GM19035 (cell line): ENCODE measurements around the gene ACVRL1.

Experiments used
- ATAC-seq: cut with Tn5 transposase; IDR thresholded peaks from one replicate; pipeline ENCODE4 v1.9.1; 2021; ENCODE audit not compliant: unreplicated experiment

Gene ACVRL1

DNA sequence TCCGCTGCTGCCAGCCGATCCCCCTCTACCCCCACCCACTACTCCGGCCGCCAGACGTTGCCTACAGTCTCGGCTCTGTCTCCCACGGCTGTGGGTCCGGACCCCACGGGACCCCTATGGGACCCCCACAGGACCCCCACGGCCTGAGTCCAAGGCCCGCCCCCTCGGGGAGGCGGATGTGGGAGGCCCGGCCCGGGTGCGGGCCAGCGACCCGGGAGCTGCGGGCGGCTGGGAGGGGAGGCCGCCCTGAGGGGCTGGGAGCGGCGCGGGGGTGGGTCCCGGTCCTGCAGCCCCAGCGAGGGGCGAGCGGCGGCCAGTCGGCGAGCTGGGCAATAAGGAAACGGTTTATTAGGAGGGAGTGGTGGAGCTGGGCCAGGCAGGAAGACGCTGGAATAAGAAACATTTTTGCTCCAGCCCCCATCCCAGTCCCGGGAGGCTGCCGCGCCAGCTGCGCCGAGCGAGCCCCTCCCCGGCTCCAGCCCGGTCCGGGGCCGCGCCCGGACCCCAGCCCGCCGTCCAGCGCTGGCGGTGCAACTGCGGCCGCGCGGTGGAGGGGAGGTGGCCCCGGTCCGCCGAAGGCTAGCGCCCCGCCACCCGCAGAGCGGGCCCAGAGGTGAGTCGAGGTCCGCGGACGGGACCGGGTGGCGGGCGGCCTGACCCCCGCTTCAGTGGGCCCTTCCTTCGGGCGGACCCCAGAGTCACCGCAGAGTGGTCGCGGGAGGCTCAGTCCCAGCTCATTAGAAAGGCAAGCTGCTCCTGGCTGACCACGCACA is at the start of gene ACVRL1:
ACVRL1 (plus strand) TSS at position 422 of the 773 bp plus-strand sequence. CDS start 4,971 bp downstream, outside the sequence.
- no peak for ATAC-seq

DNA sequence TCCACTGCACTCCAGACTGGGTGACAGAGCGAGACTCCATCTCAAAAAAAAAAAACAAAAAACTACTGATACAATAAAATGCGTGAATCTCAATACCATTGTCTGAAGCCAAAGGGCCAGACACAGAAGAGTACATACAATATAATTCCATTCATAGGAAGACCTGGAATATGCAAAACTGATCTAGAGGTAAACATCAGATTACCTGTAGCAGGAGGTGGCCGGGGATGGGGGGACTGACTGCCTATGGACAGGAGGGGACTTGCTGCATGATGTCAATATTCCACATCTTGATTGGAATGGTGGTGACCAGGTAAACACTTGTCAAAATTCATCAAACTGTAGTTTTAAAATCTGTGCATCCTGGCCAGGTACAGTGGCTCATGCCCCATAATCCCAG is 46.3 kb upstream of the ACVRL1 start:
- no peak for ATAC-seq

DNA sequence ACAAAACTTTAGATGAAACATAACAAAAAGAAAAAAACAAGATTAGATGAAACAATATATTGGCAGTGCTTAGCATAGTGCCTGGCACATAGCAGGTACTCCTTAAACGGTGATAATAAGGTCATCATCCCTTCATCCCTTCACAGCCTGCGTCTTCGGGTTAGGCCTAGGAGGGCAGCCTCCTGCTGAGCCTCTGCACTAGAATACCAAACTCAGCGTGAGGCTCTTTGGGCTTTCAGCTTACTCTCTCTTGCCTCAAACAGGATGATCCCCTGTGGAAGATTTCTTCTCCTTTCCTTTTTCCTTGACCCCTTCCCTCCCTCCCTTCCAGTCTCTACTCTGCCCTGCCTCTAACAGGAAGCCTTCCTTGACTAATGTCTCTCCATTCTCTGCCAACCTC is 44.4 kb upstream of the ACVRL1 start:
- no peak for ATAC-seq

DNA sequence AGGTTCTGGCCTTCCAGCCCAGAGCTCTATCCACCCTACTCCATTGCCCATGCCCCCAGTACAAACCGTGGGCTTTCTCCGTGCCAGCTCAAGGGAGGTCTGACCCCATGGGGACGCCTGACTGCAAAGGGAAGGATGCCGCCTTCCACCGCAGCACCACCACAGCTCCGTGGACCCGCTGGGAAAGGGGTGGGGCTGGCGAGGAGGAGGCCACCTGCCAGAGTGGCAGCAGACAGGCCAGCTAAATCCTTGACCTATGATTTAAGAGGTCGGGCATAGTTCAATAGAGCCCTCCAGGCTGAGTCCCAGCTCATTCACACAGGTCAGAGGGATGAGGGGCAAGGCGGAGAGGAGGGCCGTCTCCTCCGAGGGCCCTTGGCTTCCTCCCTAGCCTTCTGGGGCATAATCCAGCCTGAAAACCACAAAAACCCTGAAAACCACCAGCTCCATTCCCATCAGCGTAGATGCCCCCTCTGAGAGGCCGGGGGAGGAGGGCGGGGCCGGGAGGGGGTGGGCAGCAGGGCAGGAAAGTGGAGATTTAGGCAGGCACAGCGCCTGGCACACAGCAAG is 43.9 kb upstream of the ACVRL1 start:
- no peak for ATAC-seq

DNA sequence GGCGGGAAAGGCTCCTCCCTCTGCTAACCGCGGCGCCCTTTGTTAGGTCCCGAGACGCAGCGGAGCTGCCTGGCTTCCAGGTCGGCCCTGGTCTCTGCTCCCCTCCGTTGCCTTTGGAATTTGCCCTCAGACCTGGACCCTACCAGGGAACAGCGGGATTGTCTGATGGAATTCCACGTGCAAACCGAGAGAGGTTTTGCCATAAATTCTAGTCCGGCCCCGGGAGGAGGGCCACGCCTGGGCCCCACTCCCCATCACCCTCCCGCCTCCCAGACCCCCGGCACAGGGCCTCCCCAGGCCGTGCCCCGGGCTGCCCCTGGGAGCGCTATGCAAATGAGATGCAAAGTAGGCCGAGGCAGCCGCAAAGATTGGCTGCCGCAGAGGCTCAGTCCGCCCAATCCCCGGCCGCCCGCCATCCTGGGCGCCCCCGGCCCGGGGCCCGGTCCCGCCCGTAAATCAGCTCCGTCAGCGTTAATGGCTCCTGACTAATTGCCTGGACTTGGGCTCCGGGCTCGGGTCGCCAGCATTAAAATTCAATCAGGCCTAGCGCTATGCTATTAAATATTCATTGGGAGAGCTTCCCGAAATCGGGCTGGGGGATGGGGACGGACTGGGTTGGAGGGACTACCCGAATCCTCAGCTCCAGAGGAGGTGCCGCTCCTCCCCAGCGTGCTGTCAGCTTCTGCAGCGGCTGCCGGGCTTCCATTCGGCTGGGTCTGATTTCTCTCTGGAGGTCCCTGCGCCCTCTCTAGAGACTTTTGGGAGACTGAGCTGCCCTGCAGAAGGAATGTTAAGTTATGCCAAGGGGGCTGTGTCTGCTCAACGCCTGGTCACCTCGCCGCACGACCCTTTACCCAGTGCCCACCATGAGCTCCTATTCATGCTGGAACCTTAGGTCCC is 43.1 kb upstream of the ACVRL1 start:
- ATAC-seq, result no peak

DNA sequence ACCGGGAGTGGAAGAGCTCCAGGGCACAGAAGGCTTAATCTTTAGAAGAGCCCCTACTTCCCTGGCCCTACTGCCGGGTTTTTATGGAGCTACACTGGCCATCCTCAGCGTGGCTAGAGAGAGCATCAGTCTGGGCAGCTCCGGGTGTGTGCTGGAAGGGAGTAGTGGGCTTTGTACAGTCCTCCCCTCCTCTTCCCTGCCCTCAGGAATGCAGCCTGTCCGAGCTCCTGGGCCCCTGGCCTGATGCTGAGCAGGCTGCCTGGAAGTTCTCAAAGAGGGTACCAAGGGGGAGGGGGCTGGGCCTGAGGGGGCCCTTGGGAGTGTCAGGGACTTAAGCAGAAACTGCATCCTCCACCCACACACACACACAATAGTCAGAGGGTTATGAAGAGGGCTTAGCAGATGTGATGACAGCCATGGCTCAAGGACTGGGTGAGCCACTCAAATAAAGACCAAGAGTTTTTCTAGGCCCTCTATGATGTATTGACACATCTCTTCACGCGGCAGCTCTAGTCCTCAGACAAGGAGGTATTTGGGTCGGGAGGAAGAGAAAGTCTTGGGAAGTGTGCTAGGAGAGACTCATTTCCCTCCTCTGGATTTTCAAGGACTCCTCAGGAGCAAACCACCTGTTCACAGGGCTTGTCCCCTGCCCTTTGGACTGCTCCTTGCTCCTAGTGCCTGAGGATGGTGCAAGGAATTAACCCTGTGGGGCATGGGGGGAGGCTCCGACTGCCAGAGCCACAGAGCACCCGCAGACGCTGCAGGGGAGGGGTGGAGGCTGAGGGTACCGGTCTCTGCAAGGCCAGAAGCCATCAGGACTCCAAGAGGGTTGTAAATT is 42.3 kb upstream of the ACVRL1 start:
- no peak for ATAC-seq

DNA sequence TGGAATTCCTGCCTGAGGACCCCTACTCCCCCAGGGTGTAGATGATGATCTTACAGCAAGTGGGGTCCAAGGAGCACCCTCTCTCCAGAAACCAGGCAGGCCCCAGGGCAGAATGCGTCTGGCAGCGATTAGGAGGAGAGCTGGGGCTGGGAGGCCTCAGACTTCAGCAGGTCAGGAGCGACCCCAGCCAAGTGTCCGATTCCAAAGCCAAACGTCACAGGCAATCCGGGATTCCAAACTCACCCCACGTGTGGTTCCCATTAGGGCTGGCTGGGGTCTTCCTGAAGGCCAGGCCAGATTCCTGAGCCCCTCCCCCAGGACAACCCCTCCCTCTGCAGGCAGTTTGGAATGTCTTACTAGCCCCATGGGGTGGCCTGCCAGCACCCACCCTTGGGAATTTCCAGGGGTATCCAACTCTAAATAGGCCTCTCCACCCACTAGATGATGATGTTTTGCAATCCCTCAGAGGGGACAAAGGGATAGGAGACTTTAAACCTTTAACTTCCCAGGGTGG is 41.5 kb upstream of the ACVRL1 start:
- no peak for ATAC-seq

DNA sequence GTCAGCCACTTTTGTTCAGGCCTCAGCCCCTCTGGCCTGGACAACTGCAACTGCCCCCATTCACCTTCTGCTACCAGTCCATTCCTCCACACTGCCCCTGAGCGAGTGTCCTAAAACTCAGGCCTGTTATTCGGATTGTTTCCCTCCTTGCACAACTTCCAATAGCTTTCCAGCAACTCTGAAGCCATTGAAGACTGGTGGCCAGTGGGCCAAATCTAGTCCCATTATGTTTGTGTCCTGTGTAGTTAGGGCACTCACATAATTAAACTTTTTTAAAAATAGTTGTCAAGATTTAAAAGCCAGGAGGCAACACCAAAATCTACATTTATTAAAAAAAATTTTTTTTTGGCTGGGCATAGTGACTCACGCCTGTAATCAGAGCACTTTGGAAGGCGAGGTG is 41.0 kb upstream of the ACVRL1 start:
- no peak for ATAC-seq

DNA sequence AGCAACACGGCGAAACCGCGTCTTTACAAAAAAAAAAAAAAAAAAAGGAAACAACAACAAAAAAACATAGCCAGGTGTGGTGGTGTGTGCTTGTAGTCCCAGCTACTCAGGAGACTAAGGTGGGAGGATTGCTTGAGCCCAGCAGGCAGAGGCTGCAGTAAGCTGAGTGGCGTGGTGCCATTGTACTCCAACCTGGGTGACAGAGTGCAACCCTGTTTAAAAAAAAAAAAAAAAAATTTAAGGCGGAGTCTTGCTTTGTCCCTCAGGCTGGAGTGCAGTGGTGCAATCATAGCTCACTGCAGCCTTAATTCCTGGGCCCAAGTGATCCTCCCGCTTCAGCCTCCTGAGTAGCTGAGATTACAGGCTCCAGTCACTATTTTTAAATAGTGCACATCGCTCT is 40.5 kb upstream of the ACVRL1 start:
- ATAC-seq, result no peak

DNA sequence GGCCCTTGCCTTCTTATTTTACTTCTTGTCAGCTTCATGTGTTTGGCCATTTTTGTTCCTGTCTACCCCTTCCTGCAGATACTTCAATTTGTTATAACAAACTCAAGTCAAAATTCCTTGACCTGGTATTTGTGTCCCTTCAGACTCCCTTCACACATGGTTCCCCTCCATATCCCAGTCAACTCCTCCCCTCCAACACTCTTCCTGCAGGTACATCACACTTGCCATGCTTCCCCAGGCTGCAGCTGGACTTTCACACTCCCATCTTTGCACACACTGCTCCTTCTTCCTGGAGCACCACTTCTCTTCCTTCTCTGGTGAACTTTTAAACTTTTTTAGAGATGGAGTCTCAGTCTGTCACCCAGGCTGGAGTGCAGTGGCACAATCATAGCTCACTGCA is 39.9 kb upstream of the ACVRL1 start:
- no peak for ATAC-seq

DNA sequence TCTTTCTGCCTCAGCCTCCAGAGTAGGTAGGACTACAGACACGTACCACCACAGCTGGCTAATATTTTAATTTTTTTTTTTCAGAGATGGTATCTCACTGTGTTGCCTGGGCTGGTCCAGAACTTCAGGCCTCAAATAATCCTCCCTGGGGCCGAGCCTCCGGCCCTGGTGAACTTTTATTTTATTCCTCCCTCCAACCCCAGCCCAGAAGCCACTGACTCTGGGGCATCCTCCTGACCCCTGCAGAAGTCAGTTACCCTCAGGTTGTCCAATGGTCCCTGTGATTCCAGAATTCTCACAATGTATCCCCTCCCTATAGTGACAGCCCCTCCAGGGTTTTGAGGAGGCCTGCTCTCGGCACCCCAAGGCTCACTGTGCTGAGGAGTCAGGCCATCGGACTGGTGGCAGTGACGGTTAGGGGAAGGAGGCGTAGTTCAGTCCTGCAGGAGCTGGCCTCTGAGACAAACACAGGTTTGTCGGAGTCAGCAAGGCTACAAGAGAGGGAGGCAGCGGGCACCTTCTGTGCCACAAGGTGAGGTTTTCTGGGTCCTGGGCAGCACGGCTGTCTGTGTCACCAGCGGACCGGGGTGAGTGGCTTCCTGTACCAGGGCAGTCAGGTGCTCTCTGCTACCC is 39.4 kb upstream of the ACVRL1 start:
- ATAC-seq, result no peak

DNA sequence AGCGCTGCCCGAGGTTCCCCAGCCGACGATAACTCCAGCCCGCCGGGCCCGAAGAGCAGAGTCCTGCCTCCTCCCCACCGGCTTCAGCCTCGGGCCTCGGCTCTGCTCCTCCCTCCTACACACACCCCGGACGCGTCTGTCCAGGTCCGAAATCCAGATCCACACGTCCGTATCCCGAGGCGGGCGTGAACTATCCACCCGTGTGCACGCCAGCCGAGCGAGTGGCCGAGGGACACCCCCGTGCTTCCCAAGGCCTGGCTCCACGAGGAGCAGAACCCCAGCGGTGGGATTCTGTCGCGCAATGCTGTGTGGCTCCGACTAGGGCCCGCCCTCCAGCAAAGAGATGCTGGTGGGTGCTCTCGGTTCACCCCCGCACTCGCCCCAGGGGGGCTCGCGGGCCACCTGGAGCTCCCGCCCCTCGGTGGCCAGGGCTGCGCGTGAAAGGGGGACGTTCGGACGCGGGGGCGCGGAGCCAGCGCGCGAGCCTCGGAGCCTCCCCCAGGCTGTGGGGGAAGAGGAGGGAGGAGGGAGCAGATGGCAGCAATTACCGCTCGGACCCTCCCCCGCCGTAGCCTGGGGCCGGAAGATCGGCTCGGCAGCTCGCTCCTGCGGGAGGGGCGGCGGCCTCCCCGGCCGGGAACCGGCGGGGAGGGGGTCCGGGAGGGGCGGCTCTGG is 38.3 kb upstream of the ACVRL1 start:
- ATAC-seq, result no peak

DNA sequence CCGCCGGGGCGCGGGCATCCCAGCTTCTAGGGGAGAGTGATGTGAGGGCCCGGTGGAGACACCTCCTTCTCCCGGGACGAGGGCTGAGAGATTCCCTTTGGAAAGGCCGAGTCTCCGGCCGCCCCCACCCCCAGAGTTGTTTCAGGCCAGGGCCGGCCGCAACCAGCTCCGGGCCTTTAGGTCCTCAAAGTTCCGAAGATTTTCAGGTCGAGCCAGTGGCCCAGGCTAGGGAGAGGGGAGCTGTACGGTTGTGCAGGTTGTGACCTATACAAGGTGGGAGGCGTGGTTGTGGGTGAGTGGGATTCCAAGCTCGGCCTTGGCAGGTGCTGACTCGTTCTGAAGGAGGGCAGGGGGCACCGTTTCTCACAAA is 37.8 kb upstream of the ACVRL1 start:
- no peak for ATAC-seq

DNA sequence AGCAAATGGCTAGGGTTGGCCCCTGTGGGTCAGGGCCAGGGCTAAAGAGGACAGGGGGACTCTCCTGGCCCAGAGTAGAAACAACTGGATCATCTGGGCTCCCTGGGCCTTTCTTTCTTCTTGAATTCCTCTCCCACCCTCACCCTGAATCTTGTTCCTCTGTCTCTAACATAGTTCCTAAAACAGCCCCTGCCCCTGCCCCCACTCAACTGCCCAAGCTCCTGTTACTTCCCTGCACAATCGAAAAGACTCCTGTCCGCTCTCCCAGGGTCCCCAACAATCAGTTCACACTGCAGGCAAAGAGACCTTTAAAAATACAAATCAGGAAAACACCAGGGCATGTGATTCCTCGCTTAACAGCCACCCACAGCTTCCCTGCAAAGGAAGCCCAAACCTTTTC is 37.4 kb upstream of the ACVRL1 start:
- ATAC-seq, result no peak

DNA sequence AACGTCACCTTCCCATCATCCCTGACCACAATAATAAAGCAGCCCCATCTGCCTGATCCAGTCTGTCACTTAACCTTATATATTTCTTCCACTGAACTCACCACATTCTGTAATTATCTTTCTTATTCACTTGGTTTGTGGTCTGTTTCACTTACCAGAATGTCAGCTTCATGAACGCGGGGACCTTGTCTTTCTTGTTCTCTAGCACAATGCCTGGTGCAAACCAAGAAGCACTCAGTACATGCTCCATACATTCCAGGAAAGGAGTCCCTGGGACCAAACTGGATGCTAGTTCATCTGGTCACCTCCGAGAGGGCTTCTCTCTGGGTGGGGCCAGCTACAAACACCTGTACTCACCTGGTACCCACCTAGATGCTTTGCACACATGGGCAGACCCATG is 36.8 kb upstream of the ACVRL1 start:
- ATAC-seq, result no peak

DNA sequence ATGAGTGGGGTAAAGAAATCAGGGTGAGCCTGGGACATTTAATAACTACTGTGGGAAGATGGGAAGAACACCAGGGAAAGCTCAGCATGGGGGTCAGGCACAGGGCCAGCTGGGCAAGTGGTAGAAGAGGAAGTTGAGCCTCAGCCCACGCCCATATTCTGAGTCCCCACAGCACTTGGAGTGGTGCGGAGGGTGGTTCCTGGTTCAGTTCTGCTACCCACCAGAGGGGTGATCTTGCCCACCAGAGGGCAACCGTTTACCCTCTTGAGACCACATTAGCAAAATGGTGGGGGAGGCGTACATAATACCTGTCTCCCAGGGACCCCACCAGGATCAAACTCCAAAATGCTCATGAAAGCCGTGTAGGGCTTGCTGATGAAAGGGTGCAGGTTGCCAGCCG is 36.2 kb upstream of the ACVRL1 start:
- no peak for ATAC-seq

DNA sequence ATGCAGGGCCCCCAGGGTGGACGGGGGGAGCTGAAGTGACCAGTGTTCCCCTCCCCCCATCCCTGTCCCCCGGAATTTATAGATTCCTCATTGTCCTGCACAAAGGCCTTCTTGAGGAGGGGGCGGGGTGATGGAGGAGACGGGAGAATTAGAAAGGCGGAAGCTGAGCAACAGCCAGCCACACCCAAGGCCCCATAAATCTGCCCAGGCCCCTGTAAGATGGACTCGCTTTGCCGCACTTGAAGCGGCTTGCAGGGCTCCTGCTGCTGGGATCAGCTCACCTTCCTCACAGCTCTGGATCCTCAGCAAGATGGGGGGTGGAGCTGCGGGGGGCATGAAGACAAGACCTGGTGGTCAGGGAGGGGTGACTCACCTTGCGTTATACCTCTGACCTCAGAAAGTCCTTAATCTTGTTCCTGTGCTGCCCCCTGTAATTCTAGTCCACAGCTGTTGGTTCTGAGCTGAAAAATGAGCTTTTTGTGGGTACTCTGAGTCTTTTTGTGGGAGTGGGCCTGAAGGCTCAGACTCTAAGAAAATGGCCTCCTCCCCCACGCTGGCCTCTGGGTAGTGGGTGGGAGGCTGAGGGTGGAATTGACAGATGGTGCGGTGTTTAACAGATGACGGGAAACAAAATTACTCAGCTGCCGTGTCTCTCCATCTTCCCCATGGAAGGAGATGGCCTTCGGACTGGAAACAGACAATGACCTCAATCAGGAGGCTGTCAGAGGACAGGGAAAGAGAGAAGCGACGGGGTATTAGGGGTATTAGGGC is 35.2 kb upstream of the ACVRL1 start:
- ATAC-seq, result no peak

DNA sequence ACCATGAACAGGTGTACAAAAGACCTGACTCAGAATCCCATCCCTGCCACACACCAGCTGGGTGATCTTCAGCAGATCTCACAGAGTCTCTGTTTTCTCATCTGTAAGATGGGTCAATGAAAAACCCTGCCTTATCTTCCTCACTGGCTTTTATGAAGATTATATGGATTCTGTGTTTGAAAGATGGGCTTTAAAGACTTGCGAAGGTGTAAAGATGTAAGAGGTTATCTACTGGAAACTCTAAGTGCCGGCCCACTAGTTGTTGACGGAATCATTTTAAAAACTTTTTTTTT is 34.7 kb upstream of the ACVRL1 start:
- no peak for ATAC-seq

DNA sequence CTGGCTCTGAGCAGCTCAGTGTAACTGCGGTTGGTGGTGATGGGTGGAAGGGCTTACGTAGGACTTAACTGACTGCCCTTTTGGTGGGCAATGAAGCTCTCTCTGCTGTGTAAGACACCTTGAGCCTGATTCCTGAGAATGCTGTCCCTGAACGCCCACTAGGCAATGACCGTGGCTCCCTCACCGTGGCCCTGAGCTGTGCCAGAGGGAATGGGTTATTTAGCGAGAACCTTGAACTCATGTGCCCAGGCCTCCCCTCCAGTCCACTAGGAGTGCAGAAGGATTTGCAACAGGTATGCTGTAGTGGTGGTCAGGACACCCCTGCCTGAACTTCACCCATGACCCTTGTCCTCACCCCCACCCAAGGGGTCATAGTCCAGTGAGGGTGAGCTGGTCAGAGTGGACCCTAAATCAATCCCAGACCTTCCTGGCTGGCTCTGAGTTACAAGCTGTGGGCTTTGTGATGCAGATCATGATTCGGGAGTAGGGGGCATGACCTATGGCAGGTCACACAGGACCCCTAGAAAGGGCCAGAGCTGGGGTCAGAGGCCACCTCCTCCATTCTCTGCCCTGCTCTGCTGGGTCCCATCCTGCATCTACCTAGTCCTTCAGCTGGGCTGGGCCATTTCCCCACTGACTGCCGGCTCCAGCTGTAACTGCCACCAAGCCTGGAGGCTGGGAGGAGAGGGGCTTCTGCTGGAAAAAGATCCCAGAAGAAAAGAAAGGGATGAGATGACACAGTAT is 33.9 kb upstream of the ACVRL1 start:
- no peak for ATAC-seq
